B cell (primary cell): Measurements from ENCODE around the gene ANXA10. TPM values are rescaled to one million over a fixed set of nuclear protein-coding genes. Genes with fewer than 3 reads are reported as not detected.

Source experiments
- ATAC-seq: fragments of 200-7000 bp; cut with Tn5 transposase; one replicate; pipeline ENCODE4 v1.10.0; 2021; ENCODE audit warnings: low read depth, mild to moderate bottlenecking, moderate number of reproducible peaks, moderate library complexity
- CTCF ChIA-PET: fragments of 350-600 bp; sonication (Branson Sonifier 250); formaldehyde crosslinking; loops from one replicate; lab custom pipeline; 2021; ENCODE audit warnings: antibody characterized with exemption, inconsistent platforms; lab: Charles Lee
- POLR2A ChIA-PET: fragments of 350-600 bp; sonication (Branson Sonifier 250); formaldehyde crosslinking; loops from one replicate; lab custom pipeline; 2021; ENCODE audit warnings: antibody characterized with exemption; lab: Charles Lee
- DNase-seq: peaks from one replicate; pipeline ENCODE4 v3.0.0; 2013
- H2AFZ ChIP-seq: 2 replicates; pipeline ENCODE4 v1.6.1; 2012; ENCODE audit warnings: mild to moderate bottlenecking, low read depth, low read length; ENCODE audit not compliant: insufficient read depth, poor library complexity, severe bottlenecking
- H3K27ac ChIP-seq, 2 donors: 1 replicate in 1 of 2; 2 replicates in 1 of 2; pipeline ENCODE4 v1.5.1; 2012 to 2013; ENCODE audit warnings: low read length in 2 of 2, mild to moderate bottlenecking in 2 of 2, moderate library complexity in 1 of 2
- H3K27me3 ChIP-seq, 4 experiments: fragments of 200-600 bp in 1 of 4; sonication (generic) in 1 of 4; replicated peaks in 1 of 4; 1 replicate in 2 of 4; 2 replicates in 2 of 4; pipeline versions ENCODE4 v1.6.1 to v1.7.0; 2013 to 2016; ENCODE audit warnings: low read length in 3 of 4, mild to moderate bottlenecking in 2 of 4, mixed read lengths in 1 of 4, moderate library complexity in 1 of 4; ENCODE audit not compliant: insufficient read depth in 4 of 4, control insufficient read depth in 3 of 4; ENCODE audit errors: control extremely low read depth in 1 of 4
- H3K36me3 ChIP-seq, 2 experiments: replicated peaks in 1 of 2; 1 replicate in 1 of 2; 2 replicates in 1 of 2; pipeline versions ENCODE4 v1.6.1 to v1.7.1; 2013; ENCODE audit warnings: low read length in 1 of 2; ENCODE audit not compliant: insufficient read depth in 2 of 2, control insufficient read depth in 1 of 2; ENCODE audit errors: control extremely low read depth in 1 of 2, extremely low read depth in 1 of 2
- H3K4me1 ChIP-seq, 2 donors: fragments of 200-600 bp in 1 of 2; sonication (generic) in 1 of 2; 1 replicate in 1 of 2; 2 replicates in 1 of 2; pipeline versions ENCODE4 v1.5.1 to v1.6.1; 2013 to 2017; ENCODE audit warnings: low read length in 2 of 2; ENCODE audit not compliant: control insufficient read depth in 2 of 2, insufficient read depth in 2 of 2
- H3K4me2 ChIP-seq: replicated peaks from 2 replicates; pipeline ENCODE3; 2012; ENCODE audit warnings: mild to moderate bottlenecking, low read depth, low read length; ENCODE audit not compliant: poor library complexity, severe bottlenecking
- H3K4me3 ChIP-seq, 5 experiments: fragments of 200-600 bp in 1 of 5; sonication (generic) in 1 of 5; 1 replicate in 3 of 5; 2 replicates in 2 of 5; pipeline versions ENCODE4 v1.5.1 to v1.7.0; 2011 to 2016; ENCODE audit warnings: low read length in 4 of 5, mild to moderate bottlenecking in 4 of 5, low read depth in 2 of 5, control low read depth in 1 of 5, moderate library complexity in 1 of 5; ENCODE audit not compliant: insufficient read depth in 1 of 5; ENCODE audit errors: control extremely low read depth in 1 of 5, extremely low read depth in 1 of 5
- H3K79me2 ChIP-seq: fragments of 200-600 bp; sonication (generic); one replicate; pipeline ENCODE4 v1.6.0; 2016; ENCODE audit warnings: low read length; ENCODE audit not compliant: control insufficient read depth, insufficient read depth
- H3K9ac ChIP-seq: fragments of 200-600 bp; sonication (generic); 2 replicates; pipeline ENCODE4 v1.6.1; 2017; ENCODE audit warnings: mild to moderate bottlenecking, low read length, moderate library complexity
- H3K9me3 ChIP-seq, 3 donors: one replicate each; pipeline versions ENCODE4 v1.6.1 to v1.7.1; 2013; ENCODE audit warnings: low read length in 2 of 3; ENCODE audit not compliant: control insufficient read depth in 2 of 3, insufficient read depth in 1 of 3; ENCODE audit errors: control extremely low read depth in 1 of 3
- H4K20me1 ChIP-seq: 2 replicates; pipeline ENCODE4 v1.6.0; 2012; ENCODE audit warnings: mild to moderate bottlenecking, low read length; ENCODE audit not compliant: insufficient read depth, control insufficient read depth, poor library complexity, severe bottlenecking
- H3K27ac Mint-ChIP-seq: one replicate; pipeline ENCODE4 v1.8.0; 2021; ENCODE audit warnings: mixed read lengths
- H3K27me3 Mint-ChIP-seq: one replicate; pipeline ENCODE4 v1.8.0; 2021; ENCODE audit warnings: mixed read lengths
- H3K4me1 Mint-ChIP-seq: one replicate; pipeline ENCODE4 v1.8.0; 2021; ENCODE audit warnings: mixed read lengths
- H3K4me3 Mint-ChIP-seq: one replicate; pipeline ENCODE4 v1.8.0; 2021; ENCODE audit warnings: mixed read lengths
- H3K9me3 Mint-ChIP-seq: one replicate; pipeline ENCODE4 v1.8.0; 2022; ENCODE audit warnings: mixed read lengths; ENCODE audit not compliant: insufficient read depth
- CTCF ChIP-seq: fragments of 200-600 bp; IDR thresholded peaks from one replicate; pipeline ENCODE4 v1.8.0; 2022; ENCODE audit warnings: antibody characterized with exemption, mild to moderate bottlenecking
- EZH2 ChIP-seq: IDR thresholded peaks from 2 replicates; pipeline ENCODE4 v1.6.1; 2012; ENCODE audit warnings: borderline replicate concordance, low read depth, mild to moderate bottlenecking, moderate library complexity, low read length; ENCODE audit not compliant: insufficient read depth, poor library complexity, severe bottlenecking
- WGBS: methylation state at CpG from one replicate; pipeline ENCODE4 v1.1.5; 2013; ENCODE audit warnings: missing lambda C conversion rate; ENCODE audit not compliant: insufficient coverage; 5-methylcytosine and 5-hydroxymethylcytosine counted together
- intact Hi-C: fragments of 100-400 bp; cut with micrococcal nuclease; formaldehyde crosslinking; loops from one replicate; pipeline ENCODE4 v1.10.0; 2022
- polyA plus RNA-seq: library from polyadenylated mRNA; depleted of rRNA; stranded (reverse); fragments of >200 nt; gene quantifications from 2 replicates; pipeline ENCODE4 v1.2.3, GENCODE V29; 2012
- total RNA-seq, 2 donors: library from RNA; stranded (reverse); fragments of 120-200 nt in 1 of 2; gene quantifications; 1 replicate in 1 of 2; 2 replicates in 1 of 2; pipeline versions ENCODE4 v1.2.3 to v1.2.4, GENCODE V29; 2013 to 2022

Gene ANXA10
- total and polyA plus RNA-seq, 2 donors (not counting 1 experiment from before 2014, with no cell fraction given): not detected

- no peaks in the 10 kb centered on the region for H4K20me1 ChIP-seq
- POLR2A ChIA-PET: no interaction called here
- no peak overlapping the region for H3K4me3 ChIP-seq
- ATAC-seq (no peak), DNase-seq (no peak)
- no peak for TF ChIP-seq EZH2
- TF ChIP-seq CTCF: no peak
- no peaks in the 10 kb centered on the region for H3K27me3 ChIP-seq
- no peaks in the 10 kb centered on the region for H3K36me3 ChIP-seq
- intact Hi-C loops: no loop called here
- H3K9ac ChIP-seq: no peak overlapping the region
- 98% methylated on average over 5 of the region's 5 CpGs for WGBS
- no peaks in the 10 kb centered on the region for H3K9me3 ChIP-seq
- no peak overlapping the region for H2AFZ ChIP-seq
- Mint-ChIP-seq H3K4me3 (no peak overlapping the region), H3K4me1 (no peaks in the 10 kb centered on the region), H3K27ac (no peak overlapping the region), H3K27me3 (no peaks in the 10 kb centered on the region), H3K9me3 (no peaks in the 10 kb centered on the region)
- H3K4me2 ChIP-seq: no peak overlapping the region
- H3K27ac ChIP-seq: no peak overlapping the region
- no peaks in the 10 kb centered on the region for H3K79me2 ChIP-seq
- CTCF ChIA-PET: no interaction called here
- H3K4me1 ChIP-seq: no peaks in the 10 kb centered on the region
Measured at GRCh38 chr4:168124008-168124641, 31.8 kb downstream of the ANXA10 start.

DNA sequence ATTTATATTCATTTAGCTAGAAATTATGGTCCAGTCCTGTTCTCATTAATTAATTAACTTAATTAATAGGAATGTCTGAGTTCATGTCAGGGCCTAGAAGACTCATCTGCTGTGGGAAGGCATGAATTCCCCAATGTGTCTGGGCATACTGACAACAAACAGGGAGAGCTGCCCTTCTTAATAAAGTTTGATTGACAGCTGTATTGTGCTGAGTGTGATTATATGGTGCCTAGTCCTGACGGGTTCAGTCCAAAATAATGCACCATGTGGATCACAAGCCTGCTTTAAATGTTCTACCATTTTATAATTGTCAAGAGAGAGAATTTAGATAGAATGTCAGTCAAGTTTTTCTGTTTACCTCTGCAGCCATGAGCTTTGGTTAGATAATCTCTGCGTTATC lies 34.6 kb downstream of the ANXA10 start:
- ATAC-seq: no peak
- H3K4me1 Mint-ChIP-seq: no peaks in the 10 kb centered on the region
- ChIA-PET POLR2A (no interaction called here), CTCF (interaction anchor here (0.8 kb wide), 1 partner anchor 27 kb away, joined by 3 read pairs; no protein-coding TSS in a partner anchor)
- Histone ChIP-seq H3K9me3 (no peaks in the 10 kb centered on the region), H3K27me3 (no peaks in the 10 kb centered on the region), H3K27ac (no peak overlapping the region), H3K9ac (no peak overlapping the region), H3K4me1 (no peaks in the 10 kb centered on the region), H3K4me2 (no peak overlapping the region), H3K4me3 (no peak overlapping the region), H2AFZ (no peak overlapping the region), H3K36me3 (no peaks in the 10 kb centered on the region), H3K79me2 (no peaks in the 10 kb centered on the region), H4K20me1 (no peaks in the 10 kb centered on the region)
- H3K4me3 Mint-ChIP-seq: no peak overlapping the region
- intact Hi-C loops: no loop called here
- no CpG with 5 or more reads among the region's 2 CpGs for WGBS
- no peak for DNase-seq
- H3K27me3 Mint-ChIP-seq: no peaks in the 10 kb centered on the region
- no peak overlapping the region for H3K27ac Mint-ChIP-seq
- H3K9me3 Mint-ChIP-seq: no peaks in the 10 kb centered on the region
- TF ChIP-seq EZH2 (no peak), CTCF (no peak)
